Astrocyte of the hippocampus (primary cell): ENCODE measurements around the gene PIK3R1.
"Not testable (repeated sequence)": the region's sequence is repeated elsewhere in the genome, so short reads cannot be mapped to it uniquely, and the experiment has no call there.

Experiments
- DNase-seq: peaks from one replicate; pipeline ENCODE4 v3.0.0; 2011; ENCODE audit warnings: low read depth, low spot score

PIK3R1 gene

DNA sequence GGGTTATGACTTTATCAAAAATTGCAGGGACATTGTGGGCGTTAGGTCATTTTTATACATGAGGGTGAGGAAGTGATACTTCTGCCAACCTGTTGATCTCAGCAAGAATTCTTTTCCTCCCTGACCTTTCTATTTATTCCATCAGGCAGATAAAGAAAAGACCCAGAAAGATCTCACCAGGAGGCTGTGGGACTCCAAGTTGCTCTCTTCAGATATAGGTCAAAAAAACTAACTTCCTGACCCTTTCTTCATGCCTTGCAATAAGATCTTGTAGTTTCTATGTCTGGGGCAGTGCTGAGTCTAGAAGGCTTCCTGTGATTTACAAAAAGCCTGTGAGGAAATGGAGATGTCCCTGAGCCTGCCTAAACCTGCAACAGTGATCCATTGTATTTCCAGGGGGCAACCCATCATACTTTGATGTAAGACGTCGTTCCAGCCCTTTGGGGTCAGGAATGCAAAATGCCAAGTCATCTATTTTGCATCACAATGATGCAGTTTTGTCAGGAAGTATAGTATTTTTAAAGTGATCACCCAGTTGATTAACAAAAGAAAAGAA, 22.0 kb upstream of the PIK3R1 start:
- DNase-seq: peak; percentile 5

DNA sequence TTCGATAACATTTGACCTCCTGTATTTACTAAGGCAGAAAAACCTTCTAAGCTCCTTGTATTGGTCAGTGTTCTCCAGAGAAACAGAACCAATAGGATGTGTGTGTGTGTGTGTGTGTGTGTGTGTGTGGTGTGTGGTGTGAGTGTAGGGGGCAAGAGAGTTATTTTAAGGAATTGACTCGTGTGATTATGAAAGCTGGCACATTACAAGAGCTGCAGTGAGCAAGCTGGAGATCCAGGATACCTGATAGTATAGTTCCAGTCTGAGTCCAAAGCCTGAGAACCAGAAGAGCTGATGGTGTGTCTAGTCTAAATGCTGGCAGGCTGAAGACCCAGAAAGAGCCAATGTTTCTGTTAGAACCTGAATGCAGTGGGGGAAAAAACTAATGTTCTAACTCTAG, 21.2 kb upstream of the PIK3R1 start:
- DNase-seq: no peak

DNA sequence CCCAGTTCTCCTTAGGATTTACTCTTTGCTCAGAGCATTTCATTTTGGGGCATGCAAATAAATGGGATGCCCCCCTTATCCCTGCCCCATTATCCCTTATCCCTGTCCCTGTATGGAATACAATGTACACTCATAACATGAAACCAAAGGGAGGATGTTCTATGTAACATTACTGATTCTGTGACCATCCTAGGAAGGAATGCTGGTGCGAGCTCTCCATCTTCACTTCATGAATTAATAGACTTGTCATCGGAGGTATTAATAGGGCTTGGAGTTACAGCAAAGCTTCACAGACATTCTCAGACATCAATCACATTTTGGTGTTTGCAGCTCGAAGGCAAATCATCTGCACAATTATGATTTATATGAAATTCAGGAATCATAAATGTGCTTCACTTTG, 20.4 kb upstream of the PIK3R1 start:
- no peak for DNase-seq

DNA sequence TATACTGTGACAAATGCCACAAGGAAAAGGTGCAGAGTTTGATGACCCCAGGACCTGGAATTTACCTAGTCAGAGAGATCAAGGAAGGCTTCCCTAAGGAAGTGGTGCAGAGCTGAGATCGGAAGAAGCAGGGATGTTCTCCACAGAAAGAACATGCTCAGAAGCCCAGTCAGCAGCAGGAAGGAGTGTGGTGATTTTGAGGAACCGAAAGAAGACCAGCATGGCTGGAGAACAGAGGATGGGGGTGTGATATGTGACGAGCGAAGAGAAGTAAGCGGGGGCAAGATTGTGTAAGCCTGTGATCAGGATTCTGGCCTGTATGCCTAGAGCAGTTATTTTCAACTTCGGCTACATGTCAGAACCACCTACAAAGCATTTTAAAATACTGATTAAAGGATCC, 18.7 kb upstream of the PIK3R1 start:
- no peak for DNase-seq

DNA sequence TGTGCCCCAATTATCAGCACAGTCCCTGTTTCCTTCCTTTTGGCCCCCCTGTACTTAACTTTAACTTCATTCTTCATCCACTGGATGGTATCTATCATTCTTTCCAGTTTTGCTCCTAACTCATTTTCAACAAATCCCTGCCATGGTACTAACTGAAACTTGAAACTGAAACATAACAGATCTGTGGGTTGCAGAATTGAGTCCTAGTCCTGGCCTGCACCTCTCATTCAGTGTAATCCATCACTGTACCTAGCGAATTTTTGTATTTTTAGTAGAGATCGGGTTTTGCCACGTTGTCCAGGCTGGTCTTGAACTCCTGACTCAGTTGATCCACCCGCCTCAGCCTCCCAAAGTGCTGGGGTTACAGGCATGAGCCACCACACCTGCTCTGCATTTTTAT, 15.3 kb upstream of the PIK3R1 start:
- DNase-seq: no peak

DNA sequence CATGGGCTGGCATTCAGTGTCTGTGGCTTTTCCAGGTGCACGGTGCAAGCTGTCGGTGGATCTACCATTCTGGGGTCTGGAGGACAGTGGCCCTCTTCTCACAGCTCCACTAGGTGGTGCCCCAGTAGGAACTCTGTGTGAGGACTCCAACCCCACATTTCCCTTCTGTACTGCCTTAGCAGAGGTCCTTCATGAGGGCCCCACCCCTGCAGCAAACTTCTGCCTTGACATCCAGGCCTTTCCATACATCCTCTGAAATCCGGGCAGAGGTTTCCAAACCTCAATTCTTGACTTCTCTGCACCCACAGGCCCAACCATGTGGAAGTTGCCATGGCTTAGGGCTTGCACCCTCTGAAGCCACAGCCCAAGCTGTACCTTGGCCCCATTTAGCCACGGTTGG, 4.9 kb upstream of the PIK3R1 start:
- not testable (repeated sequence) for DNase-seq

DNA sequence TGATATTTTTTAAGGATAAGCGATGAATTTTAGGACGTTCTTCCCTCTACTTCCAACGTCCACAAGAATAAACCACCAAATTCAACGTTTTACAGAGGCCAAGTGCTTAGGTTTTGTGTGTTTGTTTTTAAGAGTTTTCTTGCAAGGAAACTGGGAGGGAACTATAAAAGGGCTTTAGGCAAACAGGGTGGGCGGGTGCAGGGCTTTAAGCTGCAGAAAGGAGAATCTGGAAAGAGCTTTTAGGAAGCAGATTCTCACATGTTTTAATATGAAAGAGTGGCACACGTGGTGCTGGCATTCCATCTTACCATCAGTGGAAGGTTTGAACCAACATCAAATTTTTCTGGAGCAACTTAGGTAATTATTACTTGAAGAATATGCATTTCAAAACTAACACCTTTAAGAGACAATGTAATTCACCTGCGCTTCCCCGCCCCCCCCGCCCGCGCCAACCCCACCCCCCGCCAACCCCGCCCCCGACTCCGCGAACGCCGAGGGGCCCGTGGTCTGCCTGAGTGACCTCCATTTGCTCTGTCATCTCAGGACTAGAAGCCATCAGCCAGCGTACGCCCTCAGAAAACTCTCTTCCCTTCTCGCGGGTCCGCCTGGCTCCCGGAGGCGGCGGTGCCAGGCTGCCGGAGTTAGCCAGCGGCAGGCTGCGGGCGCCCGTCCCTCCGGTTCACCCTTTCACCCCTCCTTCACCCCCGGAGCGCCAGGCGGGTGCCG, 911 bp upstream of the PIK3R1 start:
- DNase-seq: peak; percentile 20

DNA sequence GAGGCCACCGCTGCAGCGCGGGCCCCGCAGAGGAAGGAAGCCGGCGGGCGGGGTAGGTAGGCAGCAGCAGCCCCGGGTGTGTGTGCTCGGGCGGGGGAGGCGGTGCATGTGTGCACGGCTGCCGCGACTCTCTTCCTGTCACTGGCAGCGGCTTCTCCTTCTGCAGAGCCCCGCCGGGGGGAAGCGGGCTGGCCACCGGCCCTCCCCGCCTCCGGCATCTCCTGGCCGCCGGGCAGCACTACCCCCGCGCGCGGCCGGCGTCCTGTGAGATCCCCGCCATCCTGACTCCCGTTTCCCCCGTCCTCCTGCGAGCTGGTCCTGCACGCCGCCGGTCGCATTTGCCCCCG, 315 bp downstream of the PIK3R1 start:
- no peak for DNase-seq

DNA sequence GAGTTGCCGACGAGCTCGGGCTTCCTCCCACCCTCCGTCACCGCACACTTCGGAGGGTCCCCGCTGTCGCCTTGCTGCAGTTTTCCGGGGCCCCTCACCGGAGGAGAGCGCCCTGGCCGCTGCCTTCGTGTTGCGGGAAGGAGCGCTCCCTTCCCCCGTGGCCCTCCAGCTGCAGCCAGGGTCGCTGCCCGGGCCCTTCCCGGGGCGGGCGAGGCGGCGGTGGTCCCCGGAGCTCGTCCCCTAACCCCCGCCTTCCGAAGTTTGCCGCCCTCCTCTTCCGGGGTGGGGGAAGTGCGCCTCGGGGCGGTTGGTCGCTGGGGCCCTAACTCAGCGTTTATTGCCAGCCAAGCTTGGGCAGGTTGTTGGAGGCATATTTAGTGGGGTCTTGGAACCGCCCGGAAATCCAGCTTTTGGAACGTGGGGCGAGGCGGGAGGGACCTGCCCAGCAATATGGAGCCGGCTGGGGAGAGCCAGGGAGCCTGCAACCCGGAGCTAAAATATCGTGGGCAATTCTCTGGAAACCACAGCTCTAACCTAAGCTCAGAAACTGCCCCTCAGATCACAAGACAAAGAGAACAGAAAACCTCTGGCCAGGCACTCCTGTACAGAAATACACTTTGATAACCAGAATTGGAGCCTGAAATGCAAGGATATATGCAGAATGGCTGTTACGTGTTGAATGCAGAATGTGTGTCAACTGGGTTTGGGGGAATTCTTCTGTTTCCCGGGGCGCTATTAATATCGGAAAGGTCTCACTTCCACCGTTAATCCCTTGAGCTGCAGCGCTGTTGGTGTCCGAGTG, 890 bp downstream of the PIK3R1 start:
- peak; percentile 64 for DNase-seq

DNA sequence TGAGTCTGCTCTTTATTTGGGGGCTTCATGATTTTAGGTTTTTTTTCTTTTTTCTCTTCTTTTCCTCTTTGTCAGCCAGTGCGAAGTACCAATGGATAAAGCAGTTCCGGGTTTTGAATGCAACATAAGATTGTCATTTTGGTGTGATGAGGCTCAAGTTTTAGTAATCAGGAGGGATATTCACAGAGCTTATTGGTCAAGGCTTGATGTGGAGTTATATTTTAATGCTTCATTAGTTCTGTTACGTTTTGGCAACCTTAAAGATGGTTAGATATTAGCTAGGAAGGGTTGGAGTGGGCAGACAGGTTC, 1.4 kb downstream of the PIK3R1 start:
- DNase-seq: no peak

DNA sequence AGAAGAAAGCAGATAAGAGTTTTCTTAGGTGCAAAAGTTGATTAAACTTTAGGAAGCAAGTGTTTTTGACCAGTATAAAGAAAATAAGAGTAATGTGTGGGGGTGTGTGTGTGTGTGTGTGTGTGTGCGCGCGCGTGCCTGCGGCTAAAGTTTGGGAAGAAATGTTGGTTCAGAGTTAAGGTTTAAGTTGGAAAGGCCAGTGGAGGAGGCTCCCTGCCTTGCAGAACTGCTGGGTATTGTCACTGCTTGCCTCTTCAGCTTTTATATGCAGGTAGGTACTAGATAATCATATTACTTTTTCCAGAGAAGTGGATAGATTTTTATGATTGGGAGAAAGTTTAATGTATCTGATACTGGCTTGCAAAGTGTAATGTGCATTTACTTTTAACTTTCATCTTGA, 2.0 kb downstream of the PIK3R1 start:
- peak; percentile 31 for DNase-seq

DNA sequence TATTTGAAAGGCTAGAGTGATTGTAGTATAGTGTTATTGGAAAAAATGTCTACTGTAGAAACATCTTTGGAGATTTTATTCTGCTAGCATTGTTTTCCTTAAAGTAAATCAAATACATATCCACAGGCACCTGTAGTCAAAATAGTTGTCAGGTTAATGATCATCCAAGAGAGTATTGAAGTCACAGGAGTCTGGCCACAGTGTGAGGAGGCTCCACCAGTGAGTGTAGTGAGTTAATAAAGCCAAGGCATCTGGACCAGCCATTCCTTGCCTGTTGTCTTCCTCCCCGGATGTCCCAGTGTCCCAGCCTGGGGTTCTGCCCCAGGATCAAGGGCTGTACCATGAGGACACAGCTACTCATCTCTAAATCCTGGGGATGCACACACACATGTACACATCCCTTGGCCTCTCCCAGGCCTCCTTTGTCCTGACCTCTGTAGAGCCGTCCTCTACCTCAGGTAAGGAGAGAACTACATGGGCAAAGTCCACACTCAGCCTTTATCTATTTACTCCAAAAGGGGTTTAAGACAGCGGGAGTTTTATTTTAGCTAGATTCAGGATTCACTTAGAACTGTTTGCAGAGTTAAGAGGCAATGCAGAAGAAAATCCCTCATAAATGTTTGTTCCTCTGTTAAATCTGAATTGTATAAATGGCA, 3.7 kb downstream of the PIK3R1 start:
- no peak for DNase-seq

DNA sequence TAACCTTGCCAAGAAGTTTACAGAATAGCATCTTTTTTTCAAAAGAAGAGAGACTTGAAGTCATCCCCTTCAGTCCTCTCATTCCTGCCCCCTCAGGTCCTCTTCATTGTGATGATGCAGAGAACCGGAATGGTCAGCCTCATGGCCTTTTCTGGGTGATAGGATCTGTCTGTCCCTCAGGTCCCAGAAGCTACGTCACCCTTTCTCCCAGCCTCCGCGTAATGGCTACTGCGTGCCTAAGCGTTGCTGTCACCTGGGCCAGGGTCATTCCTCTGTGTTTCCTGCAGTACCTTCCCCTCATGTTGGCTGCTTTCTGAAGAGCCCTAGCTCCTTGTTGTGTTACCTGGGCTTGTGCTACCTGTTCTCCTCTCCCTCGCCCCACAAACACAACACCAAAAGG, 4.7 kb downstream of the PIK3R1 start:
- DNase-seq: no peak

DNA sequence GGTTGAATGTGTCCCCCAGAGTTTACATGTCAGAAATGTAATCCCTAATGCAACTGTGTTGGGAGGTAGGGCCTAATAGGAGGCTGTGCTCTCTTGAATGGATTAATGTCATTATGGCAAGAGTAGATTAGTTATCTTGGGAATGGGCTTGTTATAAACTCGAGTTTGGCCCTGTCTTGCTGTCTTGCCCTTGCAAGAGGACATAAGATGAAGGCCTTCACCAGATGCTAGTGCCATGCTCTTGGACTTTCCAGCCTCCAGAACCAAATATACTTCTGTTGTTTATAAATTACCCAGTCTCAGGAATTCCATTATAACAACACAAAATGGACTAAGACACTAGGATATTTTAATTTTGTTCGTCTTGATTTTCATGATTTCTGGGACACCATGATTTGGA, 5.4 kb downstream of the PIK3R1 start:
- no peak for DNase-seq

DNA sequence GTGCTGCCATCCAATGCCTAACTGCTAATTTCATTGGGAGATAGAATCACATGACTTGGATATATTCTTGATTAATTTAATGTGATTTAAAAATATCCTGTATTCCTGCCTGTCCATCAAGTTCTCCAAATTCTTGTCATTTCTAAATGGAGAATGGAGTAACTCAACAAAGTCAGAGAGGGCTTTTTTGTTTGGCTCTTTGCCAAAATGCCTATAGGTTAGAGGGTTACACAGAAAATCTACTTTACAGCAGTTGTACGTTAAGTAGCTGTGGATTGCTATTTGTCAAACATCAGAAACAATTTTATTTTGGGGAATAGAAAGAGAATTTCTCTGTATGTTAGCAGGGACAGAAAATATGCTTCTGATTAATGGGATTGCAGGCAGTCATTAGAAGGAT, 5.9 kb downstream of the PIK3R1 start:
- DNase-seq: no peak

DNA sequence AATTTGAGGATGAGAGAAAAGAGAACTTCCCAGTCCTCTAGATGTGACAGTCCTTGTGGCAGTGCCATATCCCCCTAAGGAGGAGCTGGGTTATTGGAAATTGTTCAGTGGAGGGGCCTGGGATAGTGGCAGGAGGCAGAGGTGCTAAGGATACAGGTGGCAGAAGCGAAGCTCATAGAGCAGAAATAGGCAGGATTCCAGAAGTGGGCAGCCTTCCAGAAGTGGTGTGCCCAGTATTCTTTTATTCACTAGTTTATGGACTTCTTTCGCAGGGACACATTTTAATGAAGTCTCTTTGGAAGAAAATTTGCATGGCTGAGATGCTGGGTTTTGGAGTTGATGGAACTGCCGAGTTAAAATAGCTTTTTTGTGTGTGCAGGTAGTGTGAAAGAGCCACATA, 6.8 kb downstream of the PIK3R1 start:
- DNase-seq: no peak

DNA sequence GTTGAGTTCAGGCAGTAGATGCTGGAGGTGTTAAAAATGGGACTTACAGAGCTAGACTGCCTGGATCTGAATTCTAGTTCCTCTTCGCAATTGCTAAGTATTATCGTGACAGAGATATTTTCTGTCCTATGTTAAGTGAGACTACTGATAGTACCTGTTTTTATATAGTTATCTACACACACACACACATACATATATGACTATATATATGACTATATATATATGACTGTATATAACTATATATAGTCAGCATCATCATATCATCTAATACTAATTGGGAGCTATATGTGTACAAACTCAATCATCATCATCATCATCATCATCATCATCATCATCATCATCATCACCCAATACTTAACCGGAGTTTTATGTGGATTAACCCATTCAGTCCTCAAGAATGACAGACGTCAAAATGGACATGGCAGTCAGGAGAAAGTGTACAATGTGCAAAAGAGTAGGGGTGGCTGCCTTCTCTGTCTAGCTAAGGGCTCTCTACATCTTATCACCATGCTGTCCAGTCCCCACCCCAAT, 7.3 kb downstream of the PIK3R1 start:
- no peak for DNase-seq

DNA sequence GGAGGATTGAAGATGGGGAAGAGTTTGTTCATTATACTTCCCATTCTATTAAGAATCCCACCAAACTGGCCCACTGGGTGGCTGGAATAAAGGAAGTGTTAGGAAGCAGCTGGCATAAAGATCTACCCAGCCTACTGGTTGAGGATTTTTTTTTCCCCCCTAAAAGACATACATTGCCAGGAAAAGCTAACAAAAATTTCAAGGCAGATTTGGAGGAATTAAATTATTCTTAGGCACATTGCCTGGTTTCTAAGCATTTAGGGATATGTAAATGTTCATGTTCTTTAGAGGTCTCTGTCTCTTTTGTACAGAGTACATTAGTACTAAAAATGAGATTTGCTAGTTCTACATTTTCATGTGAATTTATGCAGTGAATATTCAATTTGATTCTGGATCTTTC, 8.3 kb downstream of the PIK3R1 start:
- no peak for DNase-seq

DNA sequence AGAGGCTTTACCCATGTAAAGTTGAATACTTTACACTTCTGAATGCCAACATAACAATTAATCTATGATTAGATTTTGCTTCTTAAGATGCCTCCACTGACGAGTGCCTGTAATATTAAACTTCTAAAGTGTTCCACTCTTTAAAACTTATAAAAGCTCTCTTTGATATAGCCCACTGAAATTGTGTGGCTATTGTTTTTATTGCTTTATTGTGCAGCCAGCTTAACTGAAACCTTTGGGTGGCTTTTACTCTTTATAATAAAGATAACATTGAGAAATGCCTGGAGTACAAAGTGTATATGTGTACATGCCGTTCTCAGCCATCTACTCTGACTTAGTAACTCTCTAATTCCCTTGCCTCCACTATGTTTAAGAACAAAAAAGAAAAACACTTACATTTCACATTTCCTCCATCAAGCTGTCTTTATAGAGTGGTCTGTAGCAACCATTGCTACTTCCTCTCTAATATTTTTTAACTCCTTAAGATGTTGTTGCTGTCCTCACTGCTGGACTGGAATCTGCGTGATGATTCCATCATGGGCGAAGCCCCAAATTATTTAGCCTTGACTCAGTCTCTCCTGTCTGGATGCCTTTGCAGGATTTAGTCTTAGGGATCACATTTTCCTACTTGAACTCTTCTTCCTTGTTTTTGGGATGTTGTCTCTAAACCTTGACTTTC, 9.1 kb downstream of the PIK3R1 start:
- no peak for DNase-seq

DNA sequence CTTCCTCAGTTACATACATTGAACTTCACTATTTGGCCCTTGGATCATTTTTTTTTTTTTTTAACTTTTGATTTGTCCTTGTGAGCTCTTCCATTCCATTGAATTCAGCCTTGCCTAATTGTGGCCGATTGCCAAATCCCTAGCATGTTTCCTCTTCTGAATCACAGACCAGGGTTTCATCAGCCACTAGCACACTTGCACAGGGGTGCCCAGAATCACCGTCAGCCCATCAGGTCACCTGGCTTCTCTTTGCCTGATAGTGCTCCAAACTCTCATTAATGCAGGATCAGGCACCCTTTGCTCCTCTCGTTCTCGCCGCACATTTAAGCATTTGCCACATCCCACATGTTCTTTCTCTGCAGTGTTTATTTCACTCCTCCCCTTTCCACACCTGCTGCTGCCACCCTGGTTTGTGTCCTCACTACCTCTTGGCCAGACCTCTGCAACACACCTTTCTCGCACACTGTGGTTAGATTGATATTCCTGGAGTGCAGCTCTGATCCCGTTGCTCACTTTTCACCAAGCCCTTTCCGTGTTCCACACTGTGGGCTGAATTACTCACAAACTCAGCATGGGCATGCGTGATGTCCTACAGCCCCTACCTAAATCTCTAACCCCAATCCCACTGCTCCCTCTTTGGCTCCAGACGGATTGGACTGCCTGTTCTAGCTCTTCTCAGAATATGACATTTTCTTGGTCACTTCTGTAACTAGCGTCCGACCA, 9.8 kb downstream of the PIK3R1 start:
- peak; percentile 74 for DNase-seq

DNA sequence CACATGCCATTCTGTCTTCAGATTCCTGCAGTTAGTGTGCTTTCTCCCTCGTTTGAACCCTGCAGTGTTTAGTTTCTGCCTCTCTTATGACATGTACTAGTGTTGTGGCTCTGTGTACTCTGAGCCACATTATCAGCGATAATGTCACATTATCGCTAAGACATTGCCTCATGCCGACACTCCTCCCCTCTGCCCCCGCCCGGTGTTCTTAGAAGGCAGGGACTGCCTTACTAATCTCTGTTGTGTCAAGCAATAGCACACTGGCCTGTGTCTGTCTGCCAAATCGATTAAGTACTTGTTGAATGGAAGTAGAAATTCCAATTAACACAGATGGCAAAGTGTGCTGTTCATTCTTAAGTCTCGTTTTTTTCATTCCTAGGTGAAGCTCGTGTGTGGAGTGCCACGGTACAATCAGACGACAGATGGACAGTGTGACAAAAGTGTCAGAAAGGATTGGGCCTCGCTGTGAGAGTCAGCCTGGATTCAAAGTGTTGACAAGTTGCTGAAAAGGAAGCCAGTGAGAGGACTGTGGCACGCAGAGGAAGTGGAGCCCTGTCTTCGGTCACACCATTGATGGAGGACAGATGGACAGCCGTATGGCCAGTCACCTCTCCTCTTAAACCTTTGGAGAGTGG, 10.5 kb downstream of the PIK3R1 start:
- no peak for DNase-seq
